GM23338 (cell line): ENCODE results near the gene GPR35. TPM values are rescaled to one million over a fixed set of nuclear protein-coding genes. Genes with fewer than 3 reads are reported as not detected.

Experiments used
- ATAC-seq: fragments of 200-7000 bp; cut with Tn5 transposase; 3 replicates; pipeline ENCODE4 v1.9.1; 2020
- DNase-seq: peaks from one replicate; pipeline ENCODE4 v3.0.0-alpha.2; 2015; ENCODE audit warnings: low spot score
- H2AFZ ChIP-seq: fragments of 200-600 bp; sonication (generic); 2 replicates; pipeline ENCODE4 v1.8.0; 2016; ENCODE audit warnings: antibody characterized with exemption, mild to moderate bottlenecking, moderate library complexity
- H3F3A ChIP-seq: fragments of 200-600 bp; sonication (generic); replicated peaks from 2 replicates; pipeline ENCODE4 v1.8.0; 2017; ENCODE audit warnings: antibody characterized with exemption, mixed run types, low read depth
- H3K27ac ChIP-seq: fragments of 200-600 bp; sonication (generic); 2 replicates; pipeline ENCODE4 v1.6.1; 2016; ENCODE audit warnings: low read depth
- H3K27me3 ChIP-seq: fragments of 200-600 bp; sonication (generic); 2 replicates; pipeline ENCODE4 v1.8.0; 2016; ENCODE audit warnings: mild to moderate bottlenecking, mixed run types, moderate library complexity; ENCODE audit not compliant: insufficient read depth
- H3K36me3 ChIP-seq: fragments of 200-600 bp; sonication (generic); 2 replicates; pipeline ENCODE4 v1.8.0; 2016; ENCODE audit warnings: mild to moderate bottlenecking; ENCODE audit not compliant: insufficient read depth
- H3K4me1 ChIP-seq: fragments of 200-600 bp; sonication (generic); 2 replicates; pipeline ENCODE4 v1.8.0; 2016; ENCODE audit warnings: mild to moderate bottlenecking, moderate library complexity; ENCODE audit not compliant: insufficient read depth
- H3K4me2 ChIP-seq: fragments of 200-600 bp; sonication (generic); 2 replicates; pipeline ENCODE4 v1.7.1; 2017; ENCODE audit warnings: mixed run types
- H3K4me3 ChIP-seq: fragments of 200-600 bp; sonication (generic); 2 replicates; pipeline ENCODE4 v1.6.1; 2016; ENCODE audit warnings: mixed run types
- H3K79me2 ChIP-seq: fragments of 200-600 bp; sonication (generic); replicated peaks from 2 replicates; pipeline ENCODE4 v1.8.0; 2017; ENCODE audit warnings: mild to moderate bottlenecking; ENCODE audit not compliant: insufficient read depth
- H3K9me2 ChIP-seq: fragments of 200-600 bp; sonication (generic); 2 replicates; pipeline ENCODE4 v1.8.0; 2017; ENCODE audit not compliant: insufficient read depth
- H4K20me1 ChIP-seq: fragments of 200-600 bp; sonication (generic); replicated peaks from 2 replicates; pipeline ENCODE4 v1.8.0; 2017; ENCODE audit warnings: mild to moderate bottlenecking; ENCODE audit not compliant: insufficient read depth
- H3K27ac Mint-ChIP-seq: 2 replicates; pipeline ENCODE4 v1.8.0; 2020; ENCODE audit warnings: inconsistent platforms, mild to moderate bottlenecking, moderate library complexity, mixed read lengths
- H3K27me3 Mint-ChIP-seq: 3 replicates; pipeline ENCODE4 v1.8.0; 2022; ENCODE audit warnings: low read depth, mild to moderate bottlenecking, moderate library complexity, mixed read lengths, inconsistent platforms; ENCODE audit not compliant: insufficient read depth, poor library complexity
- H3K36me3 Mint-ChIP-seq: 3 replicates; pipeline ENCODE4 v1.8.0; 2021; ENCODE audit warnings: low read depth, mild to moderate bottlenecking, inconsistent platforms, moderate library complexity, mixed read lengths
- H3K4me1 Mint-ChIP-seq: 3 replicates; pipeline ENCODE4 v1.8.0; 2020; ENCODE audit warnings: mild to moderate bottlenecking, inconsistent platforms, mixed read lengths
- H3K4me3 Mint-ChIP-seq: 3 replicates; pipeline ENCODE4 v1.8.0; 2021; ENCODE audit warnings: moderate library complexity, mild to moderate bottlenecking, inconsistent platforms, mixed read lengths
- H3K9me3 Mint-ChIP-seq: 3 replicates; pipeline ENCODE4 v1.8.0; 2020; ENCODE audit warnings: moderate library complexity, mild to moderate bottlenecking, inconsistent platforms, mixed read lengths
- CREB1 ChIP-seq: fragments of 250-450 bp; sonication (Bioruptor Pico); IDR thresholded peaks from 2 replicates; pipeline ENCODE4 v1.5.0; 2020; ENCODE audit warnings: low read depth, mild to moderate bottlenecking, moderate library complexity
- CTCF ChIP-seq, 2 experiments: fragments of 200-600 bp in 1 of 2; sonication (generic) in 1 of 2; conservative IDR thresholded peaks; 2 replicates each; pipeline versions ENCODE4 v1.5.1 to v1.6.1; 2016 to 2017; ENCODE audit warnings: antibody characterized with exemption in 2 of 2, low read depth in 2 of 2, mild to moderate bottlenecking in 2 of 2, moderate library complexity in 1 of 2
- EZH2 ChIP-seq: fragments of 200-600 bp; sonication (generic); IDR thresholded peaks from one replicate; pipeline ENCODE4 v1.8.0; 2017; ENCODE audit warnings: antibody characterized with exemption, mild to moderate bottlenecking, low read depth; ENCODE audit not compliant: unreplicated experiment
- EZH2phosphoT487 ChIP-seq: fragments of 200-600 bp; sonication (generic); IDR thresholded peaks from one replicate; pipeline ENCODE4 v1.8.1; 2018; ENCODE audit warnings: antibody characterized with exemption; ENCODE audit not compliant: unreplicated experiment
- JUNB ChIP-seq: IDR thresholded peaks from one replicate; pipeline ENCODE4 v1.6.1; 2016; ENCODE audit warnings: antibody characterized with exemption; ENCODE audit not compliant: unreplicated experiment
- NANOG ChIP-seq: IDR thresholded peaks from 2 replicates; pipeline ENCODE4 v1.6.1; 2016; ENCODE audit warnings: antibody characterized with exemption, borderline replicate concordance
- POLR2AphosphoS5 ChIP-seq: IDR thresholded peaks from 2 replicates; pipeline ENCODE4 v1.6.1; 2016; ENCODE audit warnings: antibody characterized with exemption, low read depth
- STAT1 ChIP-seq: IDR thresholded peaks from one replicate; pipeline ENCODE4 v1.6.1; 2016; ENCODE audit warnings: antibody characterized with exemption; ENCODE audit not compliant: unreplicated experiment
- ZNF114 ChIP-seq: fragments of 250-450 bp; sonication (Bioruptor Pico); IDR thresholded peaks from 2 replicates; pipeline ENCODE4 v1.5.0; 2020; ENCODE audit warnings: mild to moderate bottlenecking, moderate library complexity
- ZNF331 ChIP-seq: fragments of 250-450 bp; sonication (Bioruptor Pico); IDR thresholded peaks from 2 replicates; pipeline ENCODE4 v1.5.0; 2020; ENCODE audit warnings: low read depth, mild to moderate bottlenecking, moderate library complexity
- ZNF462 ChIP-seq: fragments of 250-450 bp; sonication (Bioruptor Pico); IDR thresholded peaks from 2 replicates; pipeline ENCODE4 v1.5.0; 2020; ENCODE audit warnings: mild to moderate bottlenecking, moderate library complexity
- polyA plus RNA-seq: library from polyadenylated mRNA; unstranded; fragments of >200 nt; fragmentation: Nextera tagmentation; extraction: Ambion mirVana; gene quantifications from 2 replicates; pipeline ENCODE4 v1.2.1, GENCODE V29; 2016
- total RNA-seq: library from RNA; depleted of rRNA; stranded (reverse); fragments of >200 nt; shearing (Covaris generic); gene quantifications from 2 replicates; pipeline ENCODE4 v1.2.3, GENCODE V29; 2014
- TF ChIP-seq, protein P1 (sequence below): IDR thresholded peaks from 2 replicates; pipeline ENCODE4 v1.6.1; 2016; ENCODE audit warnings: antibody characterized with exemption
- TF ChIP-seq, protein P2 (sequence below): IDR thresholded peaks from one replicate; pipeline ENCODE4 v1.6.1; 2018; ENCODE audit warnings: antibody characterized with exemption; ENCODE audit not compliant: unreplicated experiment

Gene GPR35
- total and polyA plus RNA-seq, 2 experiments from 2014 or later = not detected

DNA sequence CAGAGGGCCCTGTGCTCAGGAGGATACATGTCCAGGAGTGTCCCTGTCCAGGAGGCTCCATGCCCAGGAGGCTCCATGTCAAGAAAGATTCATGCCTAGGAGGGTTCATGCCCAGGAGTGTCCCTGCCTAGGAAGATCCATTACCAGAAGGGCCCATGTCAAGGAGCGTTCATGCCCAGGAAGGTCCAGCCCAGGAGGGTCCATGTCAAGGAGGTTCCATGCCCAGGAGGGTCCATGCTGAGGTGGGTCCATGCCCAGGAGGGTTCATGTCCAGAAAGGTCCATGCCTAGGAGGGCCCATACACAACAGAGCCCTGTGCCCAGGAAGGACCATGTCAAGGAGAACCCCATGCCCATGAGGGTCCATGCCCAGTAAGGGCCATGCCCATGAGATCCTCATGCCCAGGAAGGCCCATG lies 7.0 kb downstream of the GPR35 start:
- Mint-ChIP-seq H3K27ac (no peak overlapping the region), H3K4me3 (no peak overlapping the region), H3K4me1 (no peaks in the 10 kb centered on the region), H3K36me3 (peaks cover 8% of the 10 kb centered on the region), H3K27me3 (peaks cover 9% of the 10 kb centered on the region), H3K9me3 (peaks cover 46% of the 10 kb centered on the region)
- no peaks in the 10 kb centered on the region for H3K27me3 ChIP-seq
- no peak overlapping the region for H3K4me2 ChIP-seq
- H2AFZ ChIP-seq = no peak overlapping the region
- no peaks in the 10 kb centered on the region for H3K36me3 ChIP-seq
- no peak overlapping the region for H3K4me3 ChIP-seq
- DNase-seq (no peak), ATAC-seq (no peak)
- TF ChIP-seq ZNF462 = no peak
- TF ChIP-seq, protein P1, sequence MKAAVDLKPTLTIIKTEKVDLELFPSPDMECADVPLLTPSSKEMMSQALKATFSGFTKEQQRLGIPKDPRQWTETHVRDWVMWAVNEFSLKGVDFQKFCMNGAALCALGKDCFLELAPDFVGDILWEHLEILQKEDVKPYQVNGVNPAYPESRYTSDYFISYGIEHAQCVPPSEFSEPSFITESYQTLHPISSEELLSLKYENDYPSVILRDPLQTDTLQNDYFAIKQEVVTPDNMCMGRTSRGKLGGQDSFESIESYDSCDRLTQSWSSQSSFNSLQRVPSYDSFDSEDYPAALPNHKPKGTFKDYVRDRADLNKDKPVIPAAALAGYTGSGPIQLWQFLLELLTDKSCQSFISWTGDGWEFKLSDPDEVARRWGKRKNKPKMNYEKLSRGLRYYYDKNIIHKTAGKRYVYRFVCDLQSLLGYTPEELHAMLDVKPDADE = no peak
- no peak for TF ChIP-seq ZNF114 (CRISPR knock-in tag)
- no peak for TF ChIP-seq STAT1
- no peak for TF ChIP-seq POLR2AphosphoS5
- no peak for TF ChIP-seq EZH2phosphoT487
- TF ChIP-seq CREB1 = no peak
- TF ChIP-seq ZNF331 (CRISPR knock-in tag) = no peak
- TF ChIP-seq JUNB = no peak
- no peak for TF ChIP-seq EZH2
- no peak for TF ChIP-seq NANOG
- TF ChIP-seq, protein P2, sequence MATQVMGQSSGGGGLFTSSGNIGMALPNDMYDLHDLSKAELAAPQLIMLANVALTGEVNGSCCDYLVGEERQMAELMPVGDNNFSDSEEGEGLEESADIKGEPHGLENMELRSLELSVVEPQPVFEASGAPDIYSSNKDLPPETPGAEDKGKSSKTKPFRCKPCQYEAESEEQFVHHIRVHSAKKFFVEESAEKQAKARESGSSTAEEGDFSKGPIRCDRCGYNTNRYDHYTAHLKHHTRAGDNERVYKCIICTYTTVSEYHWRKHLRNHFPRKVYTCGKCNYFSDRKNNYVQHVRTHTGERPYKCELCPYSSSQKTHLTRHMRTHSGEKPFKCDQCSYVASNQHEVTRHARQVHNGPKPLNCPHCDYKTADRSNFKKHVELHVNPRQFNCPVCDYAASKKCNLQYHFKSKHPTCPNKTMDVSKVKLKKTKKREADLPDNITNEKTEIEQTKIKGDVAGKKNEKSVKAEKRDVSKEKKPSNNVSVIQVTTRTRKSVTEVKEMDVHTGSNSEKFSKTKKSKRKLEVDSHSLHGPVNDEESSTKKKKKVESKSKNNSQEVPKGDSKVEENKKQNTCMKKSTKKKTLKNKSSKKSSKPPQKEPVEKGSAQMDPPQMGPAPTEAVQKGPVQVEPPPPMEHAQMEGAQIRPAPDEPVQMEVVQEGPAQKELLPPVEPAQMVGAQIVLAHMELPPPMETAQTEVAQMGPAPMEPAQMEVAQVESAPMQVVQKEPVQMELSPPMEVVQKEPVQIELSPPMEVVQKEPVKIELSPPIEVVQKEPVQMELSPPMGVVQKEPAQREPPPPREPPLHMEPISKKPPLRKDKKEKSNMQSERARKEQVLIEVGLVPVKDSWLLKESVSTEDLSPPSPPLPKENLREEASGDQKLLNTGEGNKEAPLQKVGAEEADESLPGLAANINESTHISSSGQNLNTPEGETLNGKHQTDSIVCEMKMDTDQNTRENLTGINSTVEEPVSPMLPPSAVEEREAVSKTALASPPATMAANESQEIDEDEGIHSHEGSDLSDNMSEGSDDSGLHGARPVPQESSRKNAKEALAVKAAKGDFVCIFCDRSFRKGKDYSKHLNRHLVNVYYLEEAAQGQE = no peak
- no peak for TF ChIP-seq CTCF (conservative IDR thresholded peaks at IDR 0.05; ENCODE audit: low read depth in 2 of 2)
- H4K20me1 ChIP-seq = no peaks in the 10 kb centered on the region
- H3K27ac ChIP-seq = no peak overlapping the region
- no peaks in the 10 kb centered on the region for H3F3A ChIP-seq
- no peaks in the 10 kb centered on the region for H3K4me1 ChIP-seq
- H3K79me2 ChIP-seq = no peaks in the 10 kb centered on the region
- no peaks in the 10 kb centered on the region for H3K9me2 ChIP-seq
